IPS DF 6.9 (cell line): ENCODE measurements around the gene POGZ.

Source experiments
- DNase-seq: peaks from one replicate; pipeline ENCODE4 v3.0.0-alpha.2; 2013; ENCODE audit warnings: low read depth, low spot score
- H3K27ac ChIP-seq: one replicate; pipeline ENCODE4 v1.5.1; 2013; ENCODE audit warnings: low read length, control low read depth
- H3K27me3 ChIP-seq: 2 replicates; pipeline ENCODE4 v1.6.1; 2013; ENCODE audit warnings: mild to moderate bottlenecking, low read length; ENCODE audit not compliant: control insufficient read depth, insufficient read depth
- H3K36me3 ChIP-seq: 2 replicates; pipeline ENCODE4 v1.6.1; 2013; ENCODE audit warnings: low read length; ENCODE audit not compliant: control insufficient read depth, insufficient read depth
- H3K4me1 ChIP-seq: 2 replicates; pipeline ENCODE4 v1.6.1; 2013; ENCODE audit warnings: low read length; ENCODE audit not compliant: control insufficient read depth, insufficient read depth
- H3K4me3 ChIP-seq: 2 replicates; pipeline ENCODE4 v1.5.1; 2013; ENCODE audit warnings: mild to moderate bottlenecking, low read length
- H3K9me3 ChIP-seq: 2 replicates; pipeline ENCODE4 v1.6.1; 2013; ENCODE audit warnings: low read length, inconsistent platforms; ENCODE audit not compliant: control insufficient read depth, insufficient read depth
- WGBS: extraction: QIAGEN DNeasy Blood & Tissue Kit; methylation state at CpG from one replicate; pipeline ENCODE4 v1.1.7; 2013; ENCODE audit warnings: mixed read lengths, missing lambda C conversion rate; ENCODE audit not compliant: insufficient read length, insufficient coverage; 5-methylcytosine and 5-hydroxymethylcytosine counted together

The POGZ gene

DNA sequence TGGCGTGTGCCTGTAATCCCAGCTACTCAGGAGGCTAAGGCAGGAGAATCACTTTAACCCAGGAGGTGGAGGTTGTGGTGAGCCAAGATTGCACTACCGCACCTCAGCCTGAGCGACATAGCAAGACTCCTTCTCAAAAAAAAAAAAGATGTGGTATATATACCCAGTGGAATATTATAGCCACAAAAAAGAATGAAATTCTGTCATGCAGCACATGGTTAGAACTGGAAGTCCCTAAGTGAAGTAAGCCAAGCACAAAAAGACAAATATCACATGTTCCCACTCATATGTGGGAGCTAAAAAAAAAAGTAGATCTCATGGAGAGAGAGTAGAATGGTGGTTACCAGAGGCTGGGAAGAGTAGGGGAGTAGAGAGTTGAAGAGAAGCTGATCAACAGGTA is 41.2 kb downstream of the POGZ start:
- H3K27me3 ChIP-seq = no peaks in the 10 kb centered on the region
- H3K4me3 ChIP-seq = no peak overlapping the region
- H3K9me3 ChIP-seq = no peaks in the 10 kb centered on the region; the same call in 1 of the 2 replicates
- H3K4me1 ChIP-seq = no peaks in the 10 kb centered on the region
- no peak for DNase-seq
- no CpG with 5 or more reads among the region's 3 CpGs for WGBS
- H3K36me3 ChIP-seq = peaks cover 9% of the 10 kb centered on the region; the same call in 1 of the 2 replicates
- H3K27ac ChIP-seq = no peak overlapping the region

DNA sequence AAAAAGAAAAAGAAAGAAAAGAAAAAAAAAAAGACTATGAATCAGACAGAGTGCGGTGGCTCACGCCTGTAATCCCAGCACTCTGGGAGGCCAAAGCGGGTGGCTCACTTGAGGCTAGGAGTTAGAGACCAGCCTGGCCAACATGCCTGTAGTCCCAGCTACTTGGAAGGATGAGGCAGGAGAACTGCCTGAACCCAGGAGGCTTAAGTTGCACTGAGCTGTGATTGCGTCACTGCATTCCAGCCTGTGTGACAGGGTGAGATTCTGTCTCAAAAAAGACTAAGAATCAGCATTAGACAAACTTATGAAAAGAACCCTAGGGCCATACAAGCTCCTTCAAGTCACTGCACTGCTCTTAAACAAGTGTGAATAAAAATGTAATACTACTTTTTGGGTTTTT is 43.1 kb downstream of the POGZ start:
- no peaks in the 10 kb centered on the region; the same call in 1 of the 2 replicates for H3K9me3 ChIP-seq
- H3K4me3 ChIP-seq = no peak overlapping the region
- H3K4me1 ChIP-seq = no peaks in the 10 kb centered on the region
- H3K36me3 ChIP-seq = peaks cover 12% of the 10 kb centered on the region; the same call in 1 of the 2 replicates
- no CpG with 5 or more reads among the region's 4 CpGs for WGBS
- H3K27ac ChIP-seq = no peak overlapping the region
- no peaks in the 10 kb centered on the region for H3K27me3 ChIP-seq
- DNase-seq = no peak

DNA sequence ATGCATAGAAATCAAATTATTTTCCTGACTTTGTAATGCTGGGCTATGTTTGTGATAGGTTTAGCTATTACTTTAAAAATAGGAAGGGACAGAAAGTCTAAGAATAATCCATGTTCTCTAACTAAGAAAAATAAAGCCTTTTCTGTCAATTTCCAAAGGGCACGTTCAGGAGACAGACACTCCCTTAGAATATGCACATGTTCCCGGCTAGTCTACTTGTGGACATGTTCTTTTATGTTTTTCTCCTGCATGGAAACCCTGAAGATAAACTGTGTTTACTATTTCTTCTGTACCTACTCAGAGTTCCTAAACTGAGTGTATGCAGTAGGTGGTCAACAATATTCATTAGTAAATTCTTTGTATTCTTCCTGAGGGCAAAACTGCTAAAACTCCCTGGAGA is 47.4 kb downstream of the POGZ start:
- no peak overlapping the region for H3K27ac ChIP-seq
- H3K4me3 ChIP-seq = no peak overlapping the region
- WGBS = no CpG with 5 or more reads among the region's 2 CpGs
- no peaks in the 10 kb centered on the region for H3K4me1 ChIP-seq
- H3K36me3 ChIP-seq = peaks cover 19% of the 10 kb centered on the region; the same call in 1 of the 2 replicates
- no peak for DNase-seq
- no peaks in the 10 kb centered on the region for H3K27me3 ChIP-seq
- H3K9me3 ChIP-seq = no peaks in the 10 kb centered on the region; the same call in 1 of the 2 replicates

DNA sequence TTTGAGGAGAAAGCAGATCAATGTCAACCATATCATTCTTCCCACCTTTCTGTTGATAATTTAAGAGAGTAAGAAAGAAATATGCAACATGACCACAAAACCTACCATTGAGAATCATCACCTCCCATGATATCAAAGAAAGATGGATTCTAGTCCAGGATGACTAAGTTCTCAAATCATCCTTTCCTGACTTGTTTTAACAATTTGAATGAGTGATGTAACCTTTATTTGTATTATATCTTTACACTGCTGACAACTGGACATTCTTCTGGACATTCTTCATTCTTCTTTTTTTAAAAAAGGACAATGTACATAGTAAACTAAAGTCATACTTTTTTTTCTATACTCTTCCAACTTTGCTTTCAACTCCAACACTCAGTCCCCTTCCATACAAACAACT is 50.4 kb downstream of the POGZ start:
- Histone ChIP-seq H3K9me3 (no peaks in the 10 kb centered on the region), H3K27ac (no peak overlapping the region), H3K27me3 (no peaks in the 10 kb centered on the region), H3K4me1 (no peaks in the 10 kb centered on the region), H3K36me3 (peaks cover 33% of the 10 kb centered on the region), H3K4me3 (no peak overlapping the region)
- DNase-seq = no peak

DNA sequence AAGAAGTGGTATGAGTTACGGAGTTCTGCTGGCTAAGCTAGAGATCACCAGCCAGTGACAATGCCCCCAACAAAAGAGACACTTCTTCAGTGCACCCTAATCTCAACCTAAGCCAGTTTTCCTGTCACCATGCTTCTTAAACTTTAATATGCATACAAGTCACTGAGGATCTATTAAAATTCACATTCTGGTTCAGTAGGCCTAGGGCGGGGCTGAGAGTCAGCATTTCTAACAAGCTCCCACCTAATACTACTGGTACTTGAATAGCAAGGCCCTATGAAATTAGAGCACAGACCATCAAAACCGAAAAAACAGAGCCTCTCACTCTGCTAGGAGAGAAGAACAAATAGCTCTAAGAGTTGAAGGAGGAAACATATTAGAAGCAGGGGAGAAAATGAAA is 52.0 kb downstream of the POGZ start:
- Histone ChIP-seq H3K4me3 (no peak overlapping the region), H3K36me3 (peaks cover 33% of the 10 kb centered on the region), H3K27ac (no peak overlapping the region), H3K27me3 (no peaks in the 10 kb centered on the region), H3K4me1 (no peaks in the 10 kb centered on the region), H3K9me3 (no peaks in the 10 kb centered on the region)
- no peak for DNase-seq
- no CpG with 5 or more reads among the region's 3 CpGs for WGBS

DNA sequence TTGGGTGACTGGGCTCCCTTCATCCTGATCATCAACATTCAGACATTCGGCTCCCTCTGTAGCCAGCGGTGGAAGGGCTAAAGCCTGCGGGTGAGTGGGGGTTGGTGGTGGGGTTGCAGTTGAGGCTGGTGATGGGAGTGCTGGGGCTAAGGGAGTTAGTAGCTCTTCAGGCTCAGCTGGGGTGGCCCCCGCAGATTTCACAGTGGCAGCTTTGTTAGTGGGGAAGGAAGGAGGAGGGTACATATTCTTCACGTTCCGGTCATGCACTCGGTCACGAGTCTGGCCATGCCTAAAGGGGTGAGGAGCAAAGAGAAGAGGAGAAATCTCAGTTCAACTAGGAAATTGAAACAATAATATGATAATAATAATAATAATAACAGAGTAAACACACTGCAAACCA is 53.1 kb downstream of the POGZ start:
- Histone ChIP-seq H3K27me3 (no peaks in the 10 kb centered on the region), H3K4me3 (no peak overlapping the region), H3K9me3 (no peaks in the 10 kb centered on the region), H3K4me1 (no peaks in the 10 kb centered on the region), H3K27ac (no peak overlapping the region), H3K36me3 (peaks cover 33% of the 10 kb centered on the region)
- no CpG with 5 or more reads among the region's 8 CpGs for WGBS
- DNase-seq = no peak

DNA sequence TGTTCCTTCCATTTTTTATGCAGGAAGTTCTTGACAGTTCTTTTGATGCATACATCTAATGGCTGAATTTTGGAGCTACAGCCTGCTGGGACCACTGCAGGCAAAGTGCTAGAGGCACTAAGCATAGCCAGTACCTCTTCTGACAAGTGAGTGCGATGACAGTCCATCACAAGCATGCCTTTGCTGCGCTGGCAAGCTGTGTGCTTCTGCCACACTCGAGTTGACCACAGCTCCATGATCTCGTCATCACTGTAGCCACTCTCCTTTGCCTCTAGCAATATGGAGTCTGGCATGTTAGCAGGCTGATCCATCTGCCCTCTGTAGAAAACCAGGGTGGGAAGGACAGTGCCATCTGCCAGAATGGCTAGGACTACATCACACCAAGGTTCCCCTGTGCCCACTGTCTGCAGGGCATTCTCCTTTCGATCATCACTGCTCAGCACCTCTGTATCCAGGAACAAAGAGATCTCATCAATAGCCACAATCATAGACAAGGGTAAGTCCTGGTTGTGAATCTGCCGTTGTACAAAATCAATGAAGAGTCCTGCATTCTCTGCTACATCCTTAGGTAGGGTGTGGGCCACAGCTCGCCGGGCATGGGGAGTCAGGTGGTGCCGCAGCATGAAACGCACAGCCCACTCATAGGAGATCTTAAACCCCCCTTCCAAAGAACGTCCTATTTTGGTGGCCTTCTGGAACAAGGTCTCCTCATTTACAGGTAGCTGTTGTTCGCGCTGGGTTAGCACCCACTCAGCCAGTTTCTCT is 53.9 kb downstream of the POGZ start:
- H3K36me3 ChIP-seq = peaks cover 35% of the 10 kb centered on the region
- no peak for DNase-seq
- WGBS = no CpG with 5 or more reads among the region's 13 CpGs

DNA sequence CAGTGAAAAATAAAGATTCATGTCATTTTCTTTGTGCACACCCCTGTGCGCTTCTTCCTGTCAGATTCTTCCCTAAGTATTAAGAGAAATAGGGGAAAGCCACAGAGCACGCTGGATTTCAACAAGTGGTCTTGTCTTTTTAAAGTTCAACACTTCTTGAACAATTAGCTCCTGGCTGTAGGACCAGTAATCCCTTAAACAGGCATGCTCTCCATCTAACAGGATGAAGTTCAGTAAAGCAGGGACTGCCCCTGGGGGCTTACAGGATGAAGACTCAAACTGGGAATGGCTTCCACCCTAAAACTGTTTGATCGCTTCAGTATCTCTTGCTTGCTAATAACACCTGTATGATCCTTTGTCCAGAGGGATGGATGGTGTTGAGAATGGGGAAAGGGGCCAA is 55.7 kb downstream of the POGZ start:
- H3K27ac ChIP-seq = no peak overlapping the region
- no peaks in the 10 kb centered on the region for H3K27me3 ChIP-seq
- H3K4me1 ChIP-seq = no peaks in the 10 kb centered on the region
- H3K36me3 ChIP-seq = peaks cover 31% of the 10 kb centered on the region
- DNase-seq = no peak
- no CpG with 5 or more reads among the region's 3 CpGs for WGBS
- H3K9me3 ChIP-seq = no peaks in the 10 kb centered on the region
- H3K4me3 ChIP-seq = no peak overlapping the region

More for the DNA sequence above, 53.9 kb downstream of the POGZ start:
- Histone ChIP-seq H3K4me3 (no peak overlapping the region), H3K27me3 (no peaks in the 10 kb centered on the region), H3K27ac (no peak overlapping the region), H3K9me3 (no peaks in the 10 kb centered on the region), H3K4me1 (no peaks in the 10 kb centered on the region)

DNA sequence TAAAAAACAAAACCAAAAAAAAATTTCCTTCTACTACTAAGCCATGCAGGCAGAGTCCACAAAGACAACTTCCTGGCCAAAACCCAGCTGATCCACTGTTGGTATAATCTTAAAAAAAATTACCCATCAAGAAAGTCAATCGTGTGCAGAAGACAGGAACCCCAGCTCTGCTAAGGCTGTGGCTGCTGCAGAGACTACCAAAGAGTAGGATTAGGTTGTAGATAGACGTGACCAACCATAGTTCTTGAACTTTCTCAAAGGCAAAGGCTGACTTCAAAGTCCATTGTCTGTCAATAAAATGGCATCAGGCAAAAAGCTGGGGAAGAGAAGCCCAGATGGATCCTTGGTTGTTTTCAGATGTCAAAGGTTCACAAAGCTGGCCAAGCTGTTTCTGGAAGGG is 56.5 kb downstream of the POGZ start:
- no peak overlapping the region for H3K27ac ChIP-seq
- WGBS = no CpG with 5 or more reads among the region's 2 CpGs
- H3K4me1 ChIP-seq = no peaks in the 10 kb centered on the region
- H3K27me3 ChIP-seq = no peaks in the 10 kb centered on the region
- DNase-seq = no peak
- no peaks in the 10 kb centered on the region for H3K9me3 ChIP-seq
- no peak overlapping the region for H3K4me3 ChIP-seq
- H3K36me3 ChIP-seq = peaks cover 23% of the 10 kb centered on the region

DNA sequence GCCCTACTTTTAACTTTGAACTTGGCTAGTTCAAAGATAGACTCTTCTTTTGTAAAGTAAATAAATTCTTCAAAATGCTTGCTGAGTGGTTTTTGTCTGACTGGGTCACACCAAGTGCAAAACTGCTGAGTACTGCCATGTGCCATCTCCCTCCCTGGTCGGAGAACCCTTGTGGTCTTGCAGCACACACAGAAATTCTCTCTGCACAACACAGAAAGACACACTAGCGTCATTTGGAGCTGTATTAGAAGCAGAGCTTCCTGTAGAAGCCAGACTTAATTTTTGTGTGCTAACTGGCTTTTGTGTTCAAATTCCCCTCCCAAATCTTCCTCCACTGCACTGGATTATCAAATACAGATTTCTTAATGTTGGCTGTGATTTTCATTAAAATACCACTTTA is 57.4 kb downstream of the POGZ start:
- peaks cover 23% of the 10 kb centered on the region for H3K36me3 ChIP-seq
- H3K9me3 ChIP-seq = no peaks in the 10 kb centered on the region
- DNase-seq = no peak
- no CpG with 5 or more reads among the region's 2 CpGs for WGBS
- H3K4me3 ChIP-seq = no peak overlapping the region
- no peaks in the 10 kb centered on the region for H3K27me3 ChIP-seq
- H3K4me1 ChIP-seq = no peaks in the 10 kb centered on the region
- H3K27ac ChIP-seq = no peak overlapping the region

DNA sequence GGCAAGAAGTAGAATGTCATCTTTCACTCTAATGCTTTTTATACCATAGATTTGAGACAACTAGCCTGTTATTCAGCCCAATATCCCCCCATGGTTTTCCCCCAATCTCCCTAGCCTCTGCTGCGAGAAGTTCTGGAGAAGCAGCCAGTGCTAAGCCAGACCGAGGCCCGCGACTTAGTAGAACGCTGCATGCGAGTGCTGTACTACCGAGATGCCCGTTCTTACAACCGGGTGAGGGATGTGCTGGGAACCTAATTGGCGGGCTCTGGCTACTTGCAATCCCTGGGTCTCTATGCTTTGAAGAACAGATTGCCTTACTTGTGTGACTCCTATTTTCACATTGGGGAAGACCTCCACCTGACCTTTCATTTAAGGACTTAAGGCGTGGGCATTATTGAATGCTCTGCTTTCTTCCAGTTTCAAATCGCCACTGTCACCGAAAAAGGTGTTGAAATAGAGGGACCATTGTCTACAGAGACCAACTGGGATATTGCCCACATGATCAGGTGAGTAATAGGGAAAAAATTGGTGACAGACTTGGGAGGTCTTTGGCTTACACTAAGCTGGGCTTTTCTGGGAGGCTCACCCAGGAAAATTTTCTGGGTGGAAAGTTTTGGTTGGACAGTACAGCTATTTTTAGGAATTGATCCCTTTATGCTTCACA is 58.0 kb downstream of the POGZ start:
- WGBS = no CpG with 5 or more reads among the region's 13 CpGs
- Histone ChIP-seq H3K27ac (no peak overlapping the region), H3K4me1 (no peaks in the 10 kb centered on the region), H3K27me3 (no peaks in the 10 kb centered on the region), H3K9me3 (no peaks in the 10 kb centered on the region), H3K4me3 (no peak overlapping the region), H3K36me3 (peaks cover 19% of the 10 kb centered on the region)
- DNase-seq = no peak
